Activated CD4-positive, alpha-beta T cell treated with anti-CD3 and anti-CD28 coated beads, Interleukin-10, Interleukin-2, amounts not matched to agents 100 ng/mL and 50 ng/mL, durations not matched to agents 16 hours and 8 hours (primary cell): ENCODE data around the gene CUEDC1.
"Not testable (repeated sequence)": the region's sequence is repeated elsewhere in the genome, so short reads cannot be mapped to it uniquely, and the experiment has no call there.

Experiments used
- DNase-seq: peaks from one replicate; pipeline ENCODE4 v3.0.0-alpha.2; 2020

CUEDC1 gene

DNA sequence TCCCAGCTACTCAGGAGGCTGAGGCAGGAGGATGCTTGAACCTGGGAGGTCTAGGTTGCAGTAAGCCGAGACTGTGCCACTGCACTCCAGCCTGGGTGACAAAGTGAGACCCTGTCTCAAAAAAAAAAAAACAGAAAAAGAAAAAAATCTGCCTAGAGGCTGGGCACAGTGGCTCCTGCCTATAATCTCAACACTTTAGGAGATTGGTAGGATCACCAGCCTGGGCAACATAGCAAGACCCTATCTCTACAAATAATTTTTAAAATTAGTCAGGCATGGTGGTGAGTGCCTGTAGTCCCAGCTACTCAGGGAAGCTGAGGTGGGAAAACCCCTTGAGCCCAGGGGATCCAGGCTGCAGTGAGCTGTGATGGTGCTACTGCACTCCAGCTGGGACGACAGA is 17.7 kb downstream of the CUEDC1 start:
- no peak for DNase-seq

DNA sequence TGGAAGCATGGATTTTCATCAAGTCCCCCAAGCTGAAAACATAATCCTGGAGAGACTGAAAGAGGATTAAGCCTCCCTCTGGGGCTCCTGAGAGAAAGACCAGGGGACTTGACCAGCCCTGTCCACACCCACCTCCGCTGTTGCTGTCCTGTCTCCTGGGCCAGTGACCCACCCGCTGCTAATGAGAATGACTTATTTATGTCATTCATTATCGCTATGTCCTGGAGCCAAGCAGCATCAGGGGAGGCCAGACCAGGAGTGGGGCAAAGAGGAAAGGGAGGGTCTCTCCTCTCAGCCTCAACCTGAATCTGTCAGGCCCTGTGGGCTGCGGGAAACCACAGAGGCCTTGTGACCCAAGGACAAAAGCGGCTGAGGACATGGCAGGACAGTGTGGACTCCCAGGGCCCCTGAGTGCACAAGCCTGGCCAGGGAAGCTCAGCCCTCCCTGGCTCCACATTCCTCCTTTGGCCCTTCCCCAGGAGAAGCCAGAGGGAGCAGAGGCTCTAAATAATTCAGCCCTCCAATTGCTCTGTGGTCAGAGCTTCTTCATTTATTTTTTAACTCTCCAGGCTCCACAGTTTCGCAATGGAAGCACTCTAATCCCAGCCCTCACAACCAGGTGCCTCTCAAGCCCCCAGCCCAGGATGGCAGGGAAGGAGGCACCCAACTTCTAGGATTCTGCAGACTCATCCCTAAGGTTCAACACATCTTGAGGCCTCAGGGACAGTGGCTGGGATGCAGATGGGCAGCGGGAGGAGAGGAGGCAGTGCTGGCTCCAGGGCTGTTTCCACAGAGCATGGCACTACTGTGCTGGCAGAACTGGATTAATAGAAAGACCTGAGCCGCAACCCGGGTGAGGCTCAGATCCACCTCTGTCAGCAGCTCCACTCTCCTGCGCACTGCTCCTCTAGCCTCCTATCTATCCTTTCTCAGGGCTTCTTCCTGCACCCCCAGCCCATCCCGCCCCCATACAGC is 19.1 kb downstream of the CUEDC1 start:
- no peak for DNase-seq

DNA sequence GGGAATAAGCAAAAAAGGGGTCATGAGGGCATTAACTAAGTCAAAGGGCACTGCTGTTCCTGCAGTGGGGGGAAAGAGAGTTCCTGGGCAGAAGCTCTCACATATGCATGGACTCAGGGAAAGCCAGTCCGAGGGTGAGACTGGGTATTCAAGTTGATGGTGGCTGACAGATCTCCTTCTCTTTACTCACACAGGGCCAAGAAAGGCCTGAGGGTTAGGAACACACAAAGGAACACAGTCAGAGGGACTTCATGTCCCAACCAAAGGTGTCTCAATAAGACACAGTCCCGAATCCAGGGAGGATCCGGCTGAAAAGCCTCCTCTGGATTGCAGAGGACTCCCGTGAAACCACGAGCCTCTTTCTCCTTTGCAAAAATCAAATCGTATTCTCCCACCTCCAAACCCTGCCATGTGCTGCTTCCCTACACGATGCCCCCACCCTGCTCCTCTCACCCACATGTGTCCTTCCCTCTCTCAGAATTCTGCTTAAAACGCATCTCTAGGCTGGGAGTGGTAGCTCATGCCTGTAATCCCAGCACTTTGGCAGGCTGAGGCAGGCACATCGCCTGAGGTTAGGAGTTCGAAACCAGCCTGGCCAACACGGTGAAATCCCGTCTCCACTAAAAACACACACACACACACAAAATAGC is 23.6 kb downstream of the CUEDC1 start:
- DNase-seq: no peak

DNA sequence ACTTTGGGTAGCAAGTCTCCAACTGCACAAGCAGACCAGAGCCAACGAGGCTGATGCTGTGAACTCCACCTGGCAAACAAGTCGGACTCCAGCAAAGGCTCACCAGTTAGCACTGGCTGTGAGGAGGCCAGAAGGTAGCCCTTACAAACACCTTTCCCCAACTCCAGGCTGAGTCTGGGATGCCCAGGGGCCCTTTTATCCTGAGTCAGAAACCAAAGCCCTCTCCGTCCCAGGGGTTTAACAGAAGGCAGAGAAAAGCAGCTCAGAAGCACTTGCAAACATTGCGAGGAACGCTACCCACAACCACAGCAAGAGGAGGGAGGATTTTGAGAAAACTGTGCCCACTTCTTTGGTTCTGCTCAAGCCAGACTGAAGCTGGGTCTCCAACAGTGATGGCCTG is 25.0 kb downstream of the CUEDC1 start:
- DNase-seq: no peak

DNA sequence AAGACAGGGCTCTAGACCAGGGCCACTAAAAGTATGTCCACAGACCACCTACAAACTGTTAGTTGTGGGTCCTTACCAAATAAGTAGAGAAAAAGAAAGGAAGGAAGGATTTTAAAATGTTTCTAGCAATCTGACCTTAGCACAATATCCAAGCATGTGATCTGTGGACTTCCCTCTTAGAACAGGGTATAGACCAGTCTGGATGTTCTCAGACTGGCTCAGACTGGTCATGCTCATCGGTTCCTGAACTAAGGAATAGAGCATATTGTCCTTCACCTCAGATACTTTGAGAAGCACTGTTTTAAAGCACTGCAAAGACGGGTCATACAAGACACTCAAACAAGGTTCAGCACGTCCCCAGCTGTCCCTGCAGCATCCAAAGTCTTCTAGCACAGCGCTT is 25.8 kb downstream of the CUEDC1 start:
- no peak for DNase-seq

DNA sequence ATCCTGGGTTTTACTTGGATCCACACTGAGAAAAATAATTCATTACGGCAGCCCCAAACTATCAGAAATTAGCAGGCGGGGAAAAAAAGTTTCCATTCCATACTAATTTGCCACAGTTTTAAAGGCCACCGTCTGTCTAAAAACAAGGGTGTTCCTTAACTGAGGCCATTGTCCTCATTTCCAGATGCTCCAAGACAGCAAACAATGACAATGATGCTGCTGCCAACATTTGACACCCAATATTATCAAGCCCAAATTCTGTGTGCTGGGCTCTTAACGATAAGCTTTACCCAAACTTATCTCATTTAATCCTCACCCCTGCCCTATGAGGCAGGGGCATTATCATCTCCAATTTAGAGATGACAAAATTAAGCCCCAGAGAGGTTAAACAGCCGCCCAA is 26.3 kb downstream of the CUEDC1 start:
- no peak for DNase-seq

DNA sequence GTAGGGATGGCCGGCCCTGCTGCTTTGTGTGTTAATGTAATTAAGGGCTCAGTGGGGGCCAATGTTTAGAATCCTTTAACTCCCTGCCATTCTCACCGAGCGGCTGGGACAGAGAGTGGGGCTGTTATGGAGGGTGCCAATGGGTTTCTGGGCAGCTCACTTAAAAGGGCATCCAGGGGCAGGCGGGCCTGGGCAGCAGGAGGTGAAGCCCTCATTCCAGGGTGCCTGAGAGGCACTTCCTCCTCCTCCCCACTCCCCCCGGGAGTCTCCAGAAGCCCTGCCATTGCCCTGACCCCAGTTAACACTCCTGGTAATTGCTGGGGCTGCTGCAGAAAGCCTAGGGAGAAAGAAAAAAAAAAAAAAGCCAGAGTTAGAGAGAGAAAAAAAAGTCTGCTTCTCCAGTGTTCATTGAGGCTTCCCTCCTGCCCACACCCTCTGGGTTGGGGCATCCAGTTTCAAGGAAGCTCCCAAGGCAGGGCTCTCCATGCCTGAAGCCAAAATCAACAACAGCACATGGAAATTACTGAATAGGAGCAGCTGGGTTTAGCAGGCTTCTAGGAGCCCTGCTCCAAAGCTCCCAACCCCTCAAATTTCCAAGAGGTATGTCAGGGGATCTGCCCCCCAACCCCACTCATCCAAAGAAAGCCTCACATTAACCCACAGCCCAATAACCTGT is 28.0 kb downstream of the CUEDC1 start:
- no peak for DNase-seq

DNA sequence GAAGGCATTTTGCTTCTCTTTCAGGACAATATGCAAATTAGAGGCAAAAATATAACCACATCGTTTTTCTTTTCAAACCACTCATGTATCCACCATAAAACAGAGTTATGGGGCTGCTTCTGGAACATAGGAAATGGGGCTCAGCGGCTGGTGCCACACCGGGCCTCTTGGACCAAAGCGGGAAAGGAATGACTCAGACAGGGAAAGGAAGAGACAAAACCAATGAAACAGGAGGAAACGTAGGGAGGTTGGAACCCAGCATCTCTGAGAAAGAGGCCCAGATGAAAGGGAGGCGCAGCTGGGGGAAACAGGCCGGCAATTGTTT is 28.5 kb downstream of the CUEDC1 start:
- DNase-seq: no peak

DNA sequence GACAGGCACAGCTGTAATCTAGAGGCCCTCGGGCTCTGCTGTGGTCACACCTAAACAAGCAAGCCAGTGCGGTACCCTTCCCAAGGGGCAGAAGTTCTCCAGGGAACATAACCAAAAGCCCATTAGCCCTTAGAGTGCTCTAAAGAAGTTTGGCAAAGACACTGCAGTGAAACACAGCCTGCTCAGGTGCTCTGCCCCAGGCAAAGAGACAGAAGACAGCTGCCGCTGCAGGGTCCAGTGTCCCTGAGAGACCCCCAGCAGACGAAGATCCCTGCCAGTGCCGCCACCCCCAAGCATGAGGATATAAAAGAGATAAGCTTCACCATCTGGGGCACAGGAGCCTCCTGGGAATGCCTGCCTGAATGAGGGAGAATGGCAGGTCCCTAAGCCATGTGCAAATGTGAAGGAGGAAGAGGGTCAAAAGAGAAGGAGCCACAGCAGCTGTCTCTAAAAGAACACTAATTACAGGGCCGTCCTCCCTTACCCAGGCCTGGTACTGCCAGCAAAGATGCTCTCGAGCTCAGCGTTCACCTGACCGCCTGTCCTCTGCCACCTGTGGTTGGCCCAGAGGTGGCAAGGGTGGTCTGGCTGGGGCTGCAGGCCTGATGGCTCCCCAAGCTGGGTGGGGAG is 29.7 kb downstream of the CUEDC1 start:
- no peak for DNase-seq

DNA sequence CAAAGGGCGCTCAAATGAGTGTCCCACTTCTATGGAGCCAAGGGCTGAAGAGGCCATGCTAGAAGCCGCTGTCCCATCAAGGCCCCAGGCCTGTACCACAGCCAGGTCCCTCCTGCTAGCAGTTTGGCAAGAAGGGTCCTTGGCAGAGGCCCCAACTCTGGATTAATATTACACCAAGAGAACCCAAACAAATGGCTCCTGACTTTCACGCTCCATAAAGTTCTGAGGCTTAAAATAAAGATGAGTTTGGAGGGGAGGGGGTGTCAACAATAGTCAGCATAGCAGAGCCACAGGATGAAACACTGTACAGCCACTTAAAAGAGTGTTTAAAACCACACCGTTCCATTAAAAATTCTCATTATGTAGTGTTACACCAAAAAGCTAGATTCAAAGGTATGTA is 30.5 kb downstream of the CUEDC1 start:
- no peak for DNase-seq

DNA sequence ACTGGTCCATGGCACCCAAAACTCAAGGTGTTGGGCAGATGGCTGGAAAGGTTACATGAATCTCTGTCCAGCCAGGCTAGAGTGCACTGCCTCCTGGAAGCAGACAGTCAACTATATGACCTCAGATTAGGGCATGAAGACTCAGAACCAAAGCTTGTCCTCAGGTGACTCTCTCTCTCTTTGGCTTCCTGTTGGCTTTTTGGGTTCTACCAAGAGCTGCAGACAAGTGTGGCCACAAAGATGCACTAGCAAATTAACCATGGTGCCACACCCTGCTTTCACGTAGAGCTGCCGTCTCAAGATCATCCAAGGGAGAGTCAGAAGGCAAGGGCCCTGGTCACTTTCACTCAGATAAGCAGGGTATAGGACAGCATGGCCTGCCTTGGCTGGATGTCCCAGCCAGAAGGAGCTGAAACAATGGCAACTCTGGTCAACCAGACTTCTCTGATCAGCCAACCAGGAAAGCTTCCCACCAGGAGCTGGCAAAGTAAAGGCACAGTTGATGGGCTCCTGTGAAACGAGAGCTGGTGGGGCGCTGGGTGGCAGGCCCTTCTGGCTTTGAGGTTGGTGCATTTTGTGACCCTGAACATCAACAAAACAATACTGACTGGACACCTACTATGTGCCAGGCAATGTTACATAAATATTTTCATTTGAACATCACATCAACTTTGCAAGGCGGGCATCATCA is 31.9 kb downstream of the CUEDC1 start:
- DNase-seq: no peak

DNA sequence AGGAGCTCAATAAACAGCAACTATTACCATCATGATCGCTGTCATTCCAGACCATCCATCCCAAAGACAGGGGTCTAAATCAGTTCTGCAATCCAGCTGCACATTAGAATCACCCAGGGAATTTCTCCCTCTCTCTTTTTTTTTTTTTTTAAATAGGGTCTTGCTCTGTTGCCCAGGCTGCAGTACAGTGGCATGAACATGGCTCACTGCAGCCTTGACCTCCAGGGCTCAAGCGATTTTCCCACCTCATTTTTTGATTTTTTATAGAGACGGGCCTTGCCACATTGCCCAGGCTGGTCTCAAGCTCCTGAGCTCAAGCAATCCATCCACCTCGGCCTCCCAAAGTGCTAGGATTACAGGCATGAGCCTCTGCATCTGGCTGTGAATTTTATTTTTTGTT is 32.5 kb downstream of the CUEDC1 start:
- not testable (repeated sequence) for DNase-seq

DNA sequence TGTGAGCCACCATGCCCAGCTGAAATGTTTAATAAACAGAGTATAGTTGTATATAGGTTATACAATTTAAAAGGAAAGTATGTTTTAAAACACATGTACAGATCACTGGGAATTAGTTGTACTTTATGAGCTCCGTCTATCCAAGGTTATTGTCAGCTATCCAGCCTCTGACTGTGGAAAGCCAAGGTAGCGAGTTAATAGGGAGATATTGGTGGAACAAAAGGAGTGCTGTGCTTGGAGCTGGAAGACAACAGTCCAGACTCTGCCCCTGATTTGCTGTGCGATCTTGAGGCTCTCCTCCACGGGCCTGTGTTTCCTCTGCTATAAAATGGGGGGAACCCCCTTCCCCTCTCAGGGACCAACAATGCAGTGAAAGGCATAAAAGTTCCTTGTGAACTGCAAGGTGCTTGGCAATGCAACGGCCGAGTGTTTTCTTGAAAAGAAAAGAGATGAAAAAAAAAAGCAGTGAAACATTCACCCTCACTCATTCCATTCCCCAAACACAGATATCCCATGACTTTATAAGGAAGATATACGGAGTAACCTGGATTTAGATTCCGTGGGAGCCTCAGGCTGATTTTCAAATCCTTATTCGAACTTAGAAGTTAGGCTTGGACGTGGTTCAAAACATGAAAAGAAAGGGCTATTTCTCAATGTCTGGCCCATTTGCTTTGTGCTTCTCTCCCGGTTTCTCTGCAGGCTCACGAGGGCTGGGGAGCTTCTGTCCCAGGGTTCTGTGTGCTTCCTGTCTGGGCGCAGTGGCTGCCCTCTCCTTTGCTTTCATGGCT is 34.1 kb downstream of the CUEDC1 start:
- DNase-seq: no peak

DNA sequence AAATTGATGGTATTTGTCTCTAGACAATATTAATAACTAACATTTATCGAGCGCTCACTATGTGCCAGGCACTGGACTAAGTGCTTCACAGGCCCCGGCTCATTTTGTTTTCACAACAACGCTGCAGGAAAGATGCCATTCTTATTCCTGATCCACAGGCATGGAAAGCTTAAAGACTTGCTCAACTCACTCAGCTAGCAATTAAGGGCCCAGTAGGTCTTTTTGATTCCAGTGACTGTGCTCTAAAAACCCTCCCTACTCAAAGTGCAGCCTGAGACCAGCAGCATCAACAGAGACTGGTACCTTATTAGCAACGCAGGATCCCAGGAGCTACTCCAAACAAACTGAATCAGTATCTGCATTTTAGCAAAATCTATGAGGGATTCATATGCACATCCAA is 35.3 kb downstream of the CUEDC1 start:
- DNase-seq: no peak

DNA sequence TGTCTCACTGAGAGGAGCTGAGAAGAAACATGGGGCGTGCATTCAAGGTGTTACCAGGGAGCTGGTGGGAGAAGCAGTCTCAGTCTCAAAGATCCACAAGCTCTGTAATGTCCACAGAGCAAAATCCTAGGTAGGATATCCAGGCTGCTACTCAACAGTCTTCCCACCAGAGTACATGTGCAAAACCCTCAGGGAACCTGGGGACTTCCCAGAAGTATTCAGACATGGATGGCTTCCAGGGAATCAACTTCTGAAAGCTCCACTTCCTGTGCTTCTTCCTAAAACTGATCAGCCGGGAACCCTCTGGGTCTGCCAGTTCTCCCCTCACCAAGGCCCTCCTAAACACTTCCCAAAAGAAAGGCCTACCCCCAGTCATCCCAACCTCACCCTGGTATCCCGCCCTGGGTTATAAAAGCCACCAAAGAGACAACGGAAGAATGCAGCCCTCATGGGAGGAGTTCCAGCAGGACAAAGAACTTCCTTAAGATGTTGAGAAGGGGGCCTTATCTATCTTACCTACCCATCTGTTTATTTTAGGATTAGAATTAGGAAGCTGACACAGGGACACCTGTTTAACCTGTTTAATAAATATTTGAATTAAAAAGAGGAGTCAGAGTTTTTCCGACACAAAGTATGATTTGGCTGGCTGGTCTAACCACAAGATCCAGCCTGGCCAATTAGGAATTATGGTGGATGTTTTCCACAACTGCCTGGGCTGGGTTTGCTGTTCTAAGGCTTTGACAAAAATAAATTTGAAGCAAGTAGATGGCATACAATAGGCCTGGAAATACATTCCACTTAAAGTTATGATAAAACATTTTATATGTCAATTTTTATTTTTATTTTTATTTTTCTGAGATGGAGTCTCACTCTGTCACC is 37.0 kb downstream of the CUEDC1 start:
- DNase-seq: no peak

DNA sequence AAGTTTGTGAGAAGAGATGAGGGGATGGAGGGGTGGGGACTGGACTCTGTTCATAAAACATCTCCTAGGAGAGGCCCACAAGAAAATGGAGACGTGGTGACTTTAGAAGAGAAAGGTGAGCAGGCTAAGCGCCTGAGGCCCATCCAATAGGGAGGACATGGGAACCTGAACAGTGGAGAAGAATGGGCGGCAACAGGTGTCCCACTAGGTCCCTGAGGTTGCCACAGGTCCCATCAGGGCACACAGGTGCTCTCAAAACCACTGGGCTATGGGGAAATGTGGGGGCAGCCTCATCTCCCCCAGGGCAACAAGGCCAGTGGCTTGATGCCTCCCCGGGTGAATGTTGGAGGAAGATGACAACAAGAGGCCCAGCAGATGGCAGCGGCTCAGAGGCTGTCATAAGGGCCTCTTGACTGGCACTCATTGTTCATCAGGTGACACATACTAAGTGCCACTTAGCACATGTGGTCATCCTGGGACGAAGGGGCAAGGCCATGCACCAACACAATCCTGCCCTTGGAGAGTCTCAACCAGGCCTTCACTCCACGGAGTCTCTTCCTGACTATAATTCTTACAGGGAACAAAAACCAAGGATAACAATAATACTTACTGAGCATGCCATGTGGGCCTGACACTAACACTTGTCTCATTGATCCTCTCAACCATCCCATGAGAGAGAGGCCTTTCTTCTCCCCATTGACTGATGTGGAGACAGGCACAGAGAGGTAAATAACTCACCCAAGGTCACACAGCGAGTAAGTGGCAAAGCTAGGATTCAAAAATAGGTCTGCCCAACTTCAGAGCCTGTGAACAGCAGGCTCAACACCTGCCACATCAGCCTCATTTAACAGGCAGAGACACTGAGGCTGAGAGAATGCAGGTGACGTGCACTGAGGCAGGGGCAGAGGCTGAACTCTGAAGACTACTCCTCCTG is 38.0 kb downstream of the CUEDC1 start:
- no peak for DNase-seq

DNA sequence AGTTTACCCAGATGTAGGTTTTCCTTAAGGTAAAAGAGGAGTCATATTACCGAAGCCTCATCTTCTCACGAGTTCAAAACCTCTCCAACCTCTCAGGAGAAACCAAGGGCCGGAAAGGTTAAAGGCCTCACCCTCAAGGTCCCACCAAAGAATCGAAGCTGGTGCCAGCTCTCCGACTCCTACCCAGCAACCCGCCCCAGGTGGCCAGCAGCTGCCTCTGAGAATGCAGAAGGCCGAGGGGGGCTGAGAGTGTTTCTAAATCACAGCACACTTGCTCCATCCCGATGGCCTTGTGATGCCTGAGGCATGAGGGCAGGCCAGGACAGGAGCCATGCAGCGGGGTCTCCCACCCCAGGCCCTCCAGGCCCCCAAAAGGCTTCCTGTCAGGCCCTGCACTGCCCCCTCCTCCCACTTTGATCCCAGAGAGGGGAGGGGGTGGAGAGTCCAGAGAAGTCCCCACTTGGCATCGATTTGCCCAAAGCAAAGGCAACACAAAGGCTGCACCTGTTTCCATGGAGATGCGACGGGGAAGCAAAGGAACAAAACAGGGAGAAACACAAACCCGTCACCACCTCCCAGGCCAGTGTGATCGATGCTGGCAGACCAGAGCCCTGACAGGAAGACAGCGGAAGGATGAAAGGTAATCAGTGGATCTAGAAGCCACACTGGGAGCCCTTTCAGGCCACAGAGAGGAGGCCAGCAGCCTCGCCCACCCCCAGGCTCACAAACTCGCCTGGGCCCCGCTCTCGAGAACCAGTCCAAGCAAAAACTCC is 39.0 kb downstream of the CUEDC1 start:
- DNase-seq: no peak

DNA sequence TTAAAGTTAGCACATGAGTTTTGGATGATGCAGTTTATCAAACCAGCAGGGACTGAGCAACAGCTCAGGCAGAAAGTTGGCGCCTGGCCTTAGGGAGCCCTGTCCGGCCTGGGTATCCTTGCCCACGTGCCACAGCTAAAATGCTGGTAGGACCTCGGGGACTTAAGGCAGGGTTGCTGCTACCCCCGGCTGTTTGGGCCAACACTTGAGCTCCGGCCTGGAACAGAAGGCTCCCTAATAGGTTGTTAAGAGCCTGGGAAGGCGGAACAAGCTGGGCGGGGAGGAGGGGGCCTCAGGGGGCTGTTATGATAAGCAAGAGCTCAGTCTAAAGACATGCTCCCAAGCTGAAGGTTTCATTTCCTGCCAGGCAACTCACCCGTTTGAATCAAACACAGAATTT is 39.7 kb downstream of the CUEDC1 start:
- no peak for DNase-seq
